ENCODE measurements around the gene PLEKHJ1. TPM values are rescaled to one million over a fixed set of nuclear protein-coding genes. Genes with fewer than 3 reads are reported as not detected.
A peak's percentile ranks its signal among the peaks of the same experiment; 100 is the strongest.

The PLEKHJ1 gene
- polyA plus RNA-seq, 2 of the 4 experiments (the other 2 are of a cell fraction), result 19.9 to 33.9 TPM

- Histone ChIP-seq H3K4me2 (no peak overlapping the region), H3K9me3 (no peaks in the 10 kb centered on the region), H3K4me3 (no peak overlapping the region), H3K27ac (no peak overlapping the region), H3K4me1 (no peaks in the 10 kb centered on the region)
- CTCF ChIA-PET, result interaction anchor here (0.8 to 1.3 kb wide), 3 partner anchors 9 to 36 kb away, joined by 3 to 5 read pairs (median 3); partner anchors contain the start of gene DOT1L
- FAIRE-seq (no peak), ATAC-seq (no peak), DNase-seq (ENCODE audit: low read depth in 1 of 2, low spot score in 1 of 2) (no peak)
- POLR2A ChIA-PET, result no interaction called here
- 94% methylated on average over 28 of the region's 37 CpGs for WGBS (ENCODE audit: missing lambda C conversion rate)
- TF ChIP-seq RNF2 (IDR thresholded peaks at IDR 0.05; ENCODE audit: borderline replicate concordance, low read depth) (no peak), JUNB (IDR thresholded peaks at IDR 0.05) (no peak), EP300 (IDR thresholded peaks at IDR 0.05) (no peak), FOSL2 (IDR thresholded peaks at IDR 0.05) (no peak), FOSL2 (CRISPR knock-in tag; IDR thresholded peaks at IDR 0.05) (no peak)
Measured at GRCh38 chr19:2199861-2200623, 36.1 kb downstream of the PLEKHJ1 start.

DNA sequence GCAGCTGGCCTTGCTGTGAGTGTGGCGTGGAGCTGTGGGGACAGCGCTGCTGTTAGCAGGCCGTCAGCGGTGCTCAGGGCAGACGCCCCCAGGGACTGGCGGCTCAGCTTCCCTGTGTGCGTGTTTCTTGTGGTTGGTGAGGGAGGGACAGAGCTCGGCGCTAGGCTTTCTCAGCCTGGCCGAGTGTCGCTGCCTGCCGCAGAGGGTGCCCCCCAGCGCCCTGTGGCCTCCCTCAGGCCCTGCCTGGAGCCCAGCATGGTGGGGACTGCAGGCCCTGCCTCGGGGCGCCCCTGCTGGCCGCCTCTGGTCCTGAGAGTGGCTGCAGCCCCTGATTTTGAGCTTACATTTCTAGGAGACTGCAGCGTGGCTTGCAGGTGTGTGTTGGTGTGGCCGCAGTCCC, 36.9 kb downstream of the PLEKHJ1 start:
- Histone ChIP-seq H3K4me1 (no peaks in the 10 kb centered on the region), H3K4me2 (no peak overlapping the region), H3K9me3 (no peaks in the 10 kb centered on the region), H3K4me3 (no peak overlapping the region), H3K27ac (no peak overlapping the region)
- ChIA-PET CTCF (interaction anchor here (0.8 to 1.3 kb wide), 3 partner anchors 10 to 35 kb away, joined by 3 to 5 read pairs (median 3); partner anchors contain the start of gene DOT1L), POLR2A (no interaction called here)
- ATAC-seq (peak; percentile 58 to 75; a peak in 4 of 6 replicates), FAIRE-seq (no peak), DNase-seq (ENCODE audit: low read depth in 1 of 2, low spot score in 1 of 2) (peak; percentile 22 to 23)
- WGBS (ENCODE audit: missing lambda C conversion rate), result 95% methylated on average over 9 of the region's 18 CpGs
- TF ChIP-seq HDAC2 (IDR thresholded peaks at IDR 0.05), result no peak
- TF ChIP-seq CTCF (IDR thresholded peaks at IDR 0.05), result no peak; the same call in 2 of the 3 replicates

- POLR2A ChIA-PET, result no interaction called here
- TF ChIP-seq, protein P1, sequence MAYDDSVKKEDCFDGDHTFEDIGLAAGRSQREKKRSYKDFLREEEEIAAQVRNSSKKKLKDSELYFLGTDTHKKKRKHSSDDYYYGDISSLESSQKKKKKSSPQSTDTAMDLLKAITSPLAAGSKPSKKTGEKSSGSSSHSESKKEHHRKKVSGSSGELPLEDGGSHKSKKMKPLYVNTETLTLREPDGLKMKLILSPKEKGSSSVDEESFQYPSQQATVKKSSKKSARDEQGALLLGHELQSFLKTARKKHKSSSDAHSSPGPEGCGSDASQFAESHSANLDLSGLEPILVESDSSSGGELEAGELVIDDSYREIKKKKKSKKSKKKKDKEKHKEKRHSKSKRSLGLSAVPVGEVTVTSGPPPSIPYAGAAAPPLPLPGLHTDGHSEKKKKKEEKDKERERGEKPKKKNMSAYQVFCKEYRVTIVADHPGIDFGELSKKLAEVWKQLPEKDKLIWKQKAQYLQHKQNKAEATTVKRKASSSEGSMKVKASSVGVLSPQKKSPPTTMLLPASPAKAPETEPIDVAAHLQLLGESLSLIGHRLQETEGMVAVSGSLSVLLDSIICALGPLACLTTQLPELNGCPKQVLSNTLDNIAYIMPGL (CRISPR knock-in tag; IDR thresholded peaks at IDR 0.05; ENCODE audit: borderline replicate concordance), result no peak
- TF ChIP-seq PHF8 (IDR thresholded peaks at IDR 0.05; ENCODE audit: borderline replicate concordance, low read depth) (no peak), JUNB (IDR thresholded peaks at IDR 0.05) (no peak), POLR2A (IDR thresholded peaks at IDR 0.05; ENCODE audit: low read length) (no peak), MYC (IDR thresholded peaks at IDR 0.05; ENCODE audit: borderline replicate concordance, low read length) (no peak), MAX (IDR thresholded peaks at IDR 0.05) (no peak), HOXB13 (CRISPR knock-in tag; IDR thresholded peaks at IDR 0.05; ENCODE audit: low read depth) (no peak), CHD4 (IDR thresholded peaks at IDR 0.05; ENCODE audit: borderline replicate concordance) (no peak), EHF (CRISPR knock-in tag; IDR thresholded peaks at IDR 0.05) (no peak), HDAC2 (IDR thresholded peaks at IDR 0.05) (no peak), MAFK (IDR thresholded peaks at IDR 0.05; ENCODE audit: partially characterized antibody) (no peak), RCOR1 (IDR thresholded peaks at IDR 0.05; ENCODE audit: low read depth, low read length) (no peak)
- TF ChIP-seq, protein P2, sequence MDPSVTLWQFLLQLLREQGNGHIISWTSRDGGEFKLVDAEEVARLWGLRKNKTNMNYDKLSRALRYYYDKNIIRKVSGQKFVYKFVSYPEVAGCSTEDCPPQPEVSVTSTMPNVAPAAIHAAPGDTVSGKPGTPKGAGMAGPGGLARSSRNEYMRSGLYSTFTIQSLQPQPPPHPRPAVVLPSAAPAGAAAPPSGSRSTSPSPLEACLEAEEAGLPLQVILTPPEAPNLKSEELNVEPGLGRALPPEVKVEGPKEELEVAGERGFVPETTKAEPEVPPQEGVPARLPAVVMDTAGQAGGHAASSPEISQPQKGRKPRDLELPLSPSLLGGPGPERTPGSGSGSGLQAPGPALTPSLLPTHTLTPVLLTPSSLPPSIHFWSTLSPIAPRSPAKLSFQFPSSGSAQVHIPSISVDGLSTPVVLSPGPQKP (IDR thresholded peaks at IDR 0.05; ENCODE audit: low read depth, low read length), result no peak
- CTCF ChIA-PET, result interaction anchor here (1.1 kb wide), 1 partner anchor 42 kb away, joined by 3 read pairs; no protein-coding TSS in a partner anchor
Measured at GRCh38 chr19:2198317-2198716, 37.8 kb downstream of the PLEKHJ1 start.

More at GRCh38 chr19:2198317-2198716, 37.8 kb downstream of the PLEKHJ1 start:
- no peak for ATAC-seq
- no peaks in the 10 kb centered on the region for H3K4me1 ChIP-seq
- 79% methylated on average over 4 of the region's 22 CpGs for WGBS (ENCODE audit: missing lambda C conversion rate)
- no peak for DNase-seq (ENCODE audit: low read depth in 1 of 2, low spot score in 1 of 2)
- FAIRE-seq, result no peak
- no peak overlapping the region for H3K27ac ChIP-seq
- no peak overlapping the region for H3K4me2 ChIP-seq
- H3K4me3 ChIP-seq, result no peak overlapping the region
- no peaks in the 10 kb centered on the region for H3K9me3 ChIP-seq

Data from A549 (cell line).